ENCODE measurements around the gene MCM5. TPM values are rescaled to one million over a fixed set of nuclear protein-coding genes. Genes with fewer than 3 reads are reported as not detected.

The MCM5 gene
- total RNA-seq, 1 experiment from 2014 or later, result 274 TPM

- Histone ChIP-seq H4K91ac (ENCODE audit: insufficient read length, low read depth, low read length) (no peak overlapping the region), H4K5ac (ENCODE audit: insufficient read length, low read depth, low read length) (no peak overlapping the region), H4K20me1 (ENCODE audit: control insufficient read depth, insufficient read depth, insufficient read length) (no peaks in the 10 kb centered on the region), H2BK20ac (ENCODE audit: low read depth, low read length, poor library complexity, severe bottlenecking) (no peak overlapping the region), H3K4me1 (ENCODE audit: insufficient read depth, low read length) (no peaks in the 10 kb centered on the region), H3K14ac (ENCODE audit: insufficient read depth, low read length) (no peak overlapping the region), H2AFZ (ENCODE audit: low read length) (no peak overlapping the region), H3K4me2 (ENCODE audit: insufficient read depth, insufficient read length, low read length) (no peak overlapping the region), H3K23me2 (ENCODE audit: insufficient read length, low read depth, low read length, poor library complexity, severe bottlenecking) (no peaks in the 10 kb centered on the region), H3K27me3 (ENCODE audit: insufficient read depth, low read length) (no peaks in the 10 kb centered on the region), H3K4ac (ENCODE audit: low read depth, low read length) (no peak overlapping the region), H3K27ac (ENCODE audit: insufficient read length, low read depth, low read length) (no peak overlapping the region), H2BK12ac (ENCODE audit: insufficient read length, low read depth, low read length) (no peak overlapping the region), H3T11ph (ENCODE audit: low read length) (no peak overlapping the region), H3K79me2 (ENCODE audit: insufficient read depth, low read length) (no peaks in the 10 kb centered on the region), H2BK120ac (ENCODE audit: low read depth, low read length, poor library complexity, severe bottlenecking) (no peak overlapping the region), H3K9ac (ENCODE audit: extremely low read depth, insufficient read length, low read length) (no peak overlapping the region), H2AK5ac (ENCODE audit: insufficient read length, low read length) (no peak overlapping the region), H3K79me1 (ENCODE audit: insufficient read depth, low read depth, low read length, poor library complexity, severe bottlenecking) (no peaks in the 10 kb centered on the region), H4K8ac (replicated peaks; ENCODE audit: insufficient read length, low read depth, low read length) (no peak overlapping the region), H2BK15ac (ENCODE audit: low read depth, low read length) (no peak overlapping the region), H3K18ac (ENCODE audit: insufficient read length, low read depth, low read length) (no peak overlapping the region), H3K56ac (ENCODE audit: insufficient read length, low read depth, low read length) (no peak overlapping the region), H3K9me3 (ENCODE audit: control insufficient read depth, low read depth, low read length) (no peaks in the 10 kb centered on the region), H3K23ac (ENCODE audit: insufficient read length, low read depth, low read length) (no peak overlapping the region), H2BK5ac (ENCODE audit: insufficient read length, low read length) (no peak overlapping the region)
- TF ChIP-seq CTCF (conservative IDR thresholded peaks at IDR 0.05), result no peak
- Mint-ChIP-seq H3K27me3 (ENCODE audit: low read depth) (no peaks in the 10 kb centered on the region), H3K4me1 (peaks cover 0 to 3% of the 10 kb centered on the region in 2 experiments; a peak in 1 of 4 replicates), H3K9me3 (no peaks in the 10 kb centered on the region), H3K27ac (no peak overlapping the region), H3K4me3 (no peak overlapping the region), H3K36me3 (ENCODE audit: insufficient read depth in 1 of 3, low read depth in 3 of 3) (no peaks in the 10 kb centered on the region)
- DNase-seq, result no peak
- WGBS (ENCODE audit: extremely low coverage, insufficient read length, low lambda C conversion rate), result no CpG with 5 or more reads among the region's 6 CpGs
These were observed 38.9 kb upstream of the MCM5 start for GRCh38 chr22:35361001-35361558.
